ENCODE data around the gene DNAI2. TPM values are rescaled to one million over a fixed set of nuclear protein-coding genes. Genes with fewer than 3 reads are reported as not detected.

The DNAI2 gene, protein sequence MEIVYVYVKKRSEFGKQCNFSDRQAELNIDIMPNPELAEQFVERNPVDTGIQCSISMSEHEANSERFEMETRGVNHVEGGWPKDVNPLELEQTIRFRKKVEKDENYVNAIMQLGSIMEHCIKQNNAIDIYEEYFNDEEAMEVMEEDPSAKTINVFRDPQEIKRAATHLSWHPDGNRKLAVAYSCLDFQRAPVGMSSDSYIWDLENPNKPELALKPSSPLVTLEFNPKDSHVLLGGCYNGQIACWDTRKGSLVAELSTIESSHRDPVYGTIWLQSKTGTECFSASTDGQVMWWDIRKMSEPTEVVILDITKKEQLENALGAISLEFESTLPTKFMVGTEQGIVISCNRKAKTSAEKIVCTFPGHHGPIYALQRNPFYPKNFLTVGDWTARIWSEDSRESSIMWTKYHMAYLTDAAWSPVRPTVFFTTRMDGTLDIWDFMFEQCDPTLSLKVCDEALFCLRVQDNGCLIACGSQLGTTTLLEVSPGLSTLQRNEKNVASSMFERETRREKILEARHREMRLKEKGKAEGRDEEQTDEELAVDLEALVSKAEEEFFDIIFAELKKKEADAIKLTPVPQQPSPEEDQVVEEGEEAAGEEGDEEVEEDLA
- not detected in 2 replicates for total RNA-seq

DNA sequence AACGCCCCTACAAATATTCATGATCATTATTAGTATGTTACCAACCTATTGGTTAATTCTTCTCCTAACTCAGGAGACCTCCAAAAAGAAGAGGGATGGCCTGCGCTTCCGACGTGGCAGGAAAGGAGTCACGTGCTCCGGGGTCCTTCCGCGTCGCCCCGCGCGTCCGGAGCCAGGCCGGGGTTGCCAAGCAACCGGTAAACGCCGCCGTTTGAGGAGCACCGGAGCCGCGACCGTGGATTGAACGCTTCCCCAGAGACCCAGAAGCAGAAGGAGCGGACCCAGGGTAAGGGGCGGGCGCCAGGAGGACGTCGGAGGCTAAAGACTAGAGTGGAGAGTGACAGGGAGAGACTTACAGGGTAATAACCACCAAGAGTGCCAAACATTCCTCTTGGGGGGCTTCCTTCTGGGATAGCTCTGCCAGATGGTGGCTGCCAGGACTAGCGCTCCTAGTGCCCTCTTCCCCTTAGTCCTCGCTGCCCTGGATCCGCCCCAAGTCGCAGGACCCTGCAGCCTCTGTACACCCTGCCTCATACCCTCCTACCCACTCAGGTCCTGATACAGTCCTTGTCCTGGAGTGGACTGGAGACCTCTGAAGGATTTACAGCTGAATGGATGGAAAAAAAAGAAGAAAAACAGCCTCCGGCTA, at the start of gene DNAI2:
TSS of gene DNAI2 (plus strand) at position 175 of the 649 bp plus-strand sequence. CDS start 7,584 bp downstream, outside the sequence.

DNA sequence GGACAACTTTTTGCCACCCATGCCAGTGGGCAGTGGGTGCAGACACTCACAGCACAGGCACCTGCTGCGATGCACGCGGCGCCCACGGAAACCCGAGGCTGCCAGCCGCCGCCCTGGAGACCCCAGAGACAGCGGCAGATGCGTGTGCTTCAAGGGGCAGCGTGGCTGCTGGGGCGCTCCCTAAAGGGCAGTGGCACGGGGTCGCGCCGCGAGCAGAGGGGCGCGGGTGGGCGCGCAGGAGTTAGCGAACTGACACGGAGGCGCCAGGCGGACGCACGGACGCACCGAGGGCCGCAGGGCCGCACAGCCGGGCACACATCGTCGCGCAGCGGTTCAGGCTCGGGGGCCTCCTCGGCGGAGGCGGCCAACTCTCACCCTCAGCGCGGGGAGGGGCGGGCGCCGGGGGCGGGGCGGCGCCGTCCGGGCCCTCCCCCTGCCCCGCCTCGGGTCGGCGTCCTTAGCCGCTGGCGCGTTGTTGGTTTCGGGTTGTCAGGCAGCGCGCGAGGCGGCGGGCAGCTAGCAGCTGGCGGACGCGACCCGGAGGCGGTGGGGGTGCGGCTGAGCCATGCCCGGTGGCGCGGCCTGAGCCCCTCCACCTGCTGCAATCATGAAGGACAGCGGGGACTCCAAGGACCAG, 51.8 kb downstream of the DNAI2 start, which contains the start of gene KIF19:
TSS of gene KIF19 (plus strand) at position 484 of the 637 bp plus-strand sequence. CDS start at position 608, 124 bp downstream.

DNA sequence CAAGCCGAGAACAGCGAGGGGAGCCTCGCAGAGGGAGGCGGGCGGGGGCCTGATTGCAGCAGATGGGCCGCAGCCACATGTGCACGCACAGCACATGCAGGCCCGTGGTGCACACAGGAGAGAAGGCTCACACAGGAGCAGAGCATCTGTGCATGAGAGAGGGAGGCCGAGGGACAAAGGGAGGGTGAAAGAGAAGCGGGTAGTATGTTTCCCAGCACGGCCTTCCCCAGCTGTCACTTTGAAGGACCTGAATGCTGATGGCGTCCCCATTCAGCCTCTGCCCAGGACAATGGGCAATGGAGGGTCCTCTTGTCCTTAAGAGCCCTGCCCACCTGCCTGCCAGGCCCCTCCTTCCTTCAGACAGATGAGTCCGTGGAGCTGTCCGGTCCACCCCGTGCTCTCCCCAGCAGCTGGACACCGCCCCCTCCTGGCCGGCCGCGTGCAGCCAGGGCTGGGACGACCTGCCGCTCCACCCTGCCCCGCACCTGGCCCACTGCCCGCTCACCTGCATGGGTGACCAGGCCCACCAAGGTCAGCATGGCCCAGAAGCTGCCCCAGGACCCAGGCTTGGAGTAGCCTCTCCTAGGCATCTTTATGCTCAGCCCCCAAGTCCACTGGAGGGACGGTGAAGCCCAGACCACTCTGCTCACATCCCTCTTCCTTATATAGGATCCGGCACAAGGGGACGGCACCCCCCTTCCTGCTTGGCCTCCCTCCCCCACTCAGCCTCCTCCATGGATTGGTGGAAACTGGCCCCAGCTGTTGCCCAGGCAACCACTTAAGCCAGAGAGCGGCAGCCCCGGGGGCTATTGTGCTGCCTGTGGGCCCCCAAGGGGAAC, 87.4 kb downstream of the DNAI2 start, which contains the start of gene BTBD17:
TSS of gene BTBD17 (minus strand) at position 639 of the 839 bp plus-strand sequence. CDS start at position 590, 49 bp downstream.

Other genes starting within 250 kb of the DNAI2 start
- gene RPL38, start 70.6 kb upstream of the DNAI2 start, total RNA-seq: 294 and 362 TPM in 2 replicates
- 2.5 and 5.2 TPM in 2 replicates for gene TTYH2, start 60.7 kb upstream of the DNAI2 start, total RNA-seq
- not detected in 2 replicates for gene KIF19, start 52.0 kb downstream of the DNAI2 start, total RNA-seq
- gene BTBD17, start 87.6 kb downstream of the DNAI2 start, total RNA-seq: not detected in 2 replicates
- gene GPR142, start 93.3 kb downstream of the DNAI2 start, total RNA-seq: not detected in 2 replicates
- 1.3 and 1.6 TPM in 2 replicates for gene GPRC5C, start 157.9 kb downstream of the DNAI2 start, total RNA-seq
- gene CD300A, start 192.4 kb downstream of the DNAI2 start, total RNA-seq: not detected in 2 replicates